Measurements from ENCODE around the gene AGPS. TPM values are rescaled to one million over a fixed set of nuclear protein-coding genes. Genes with fewer than 3 reads are reported as not detected.
A peak's percentile ranks its signal among the peaks of the same experiment; 100 is the strongest.

The AGPS gene
- total RNA-seq, 1 donor from 2014 or later = 54.3 TPM

DNA sequence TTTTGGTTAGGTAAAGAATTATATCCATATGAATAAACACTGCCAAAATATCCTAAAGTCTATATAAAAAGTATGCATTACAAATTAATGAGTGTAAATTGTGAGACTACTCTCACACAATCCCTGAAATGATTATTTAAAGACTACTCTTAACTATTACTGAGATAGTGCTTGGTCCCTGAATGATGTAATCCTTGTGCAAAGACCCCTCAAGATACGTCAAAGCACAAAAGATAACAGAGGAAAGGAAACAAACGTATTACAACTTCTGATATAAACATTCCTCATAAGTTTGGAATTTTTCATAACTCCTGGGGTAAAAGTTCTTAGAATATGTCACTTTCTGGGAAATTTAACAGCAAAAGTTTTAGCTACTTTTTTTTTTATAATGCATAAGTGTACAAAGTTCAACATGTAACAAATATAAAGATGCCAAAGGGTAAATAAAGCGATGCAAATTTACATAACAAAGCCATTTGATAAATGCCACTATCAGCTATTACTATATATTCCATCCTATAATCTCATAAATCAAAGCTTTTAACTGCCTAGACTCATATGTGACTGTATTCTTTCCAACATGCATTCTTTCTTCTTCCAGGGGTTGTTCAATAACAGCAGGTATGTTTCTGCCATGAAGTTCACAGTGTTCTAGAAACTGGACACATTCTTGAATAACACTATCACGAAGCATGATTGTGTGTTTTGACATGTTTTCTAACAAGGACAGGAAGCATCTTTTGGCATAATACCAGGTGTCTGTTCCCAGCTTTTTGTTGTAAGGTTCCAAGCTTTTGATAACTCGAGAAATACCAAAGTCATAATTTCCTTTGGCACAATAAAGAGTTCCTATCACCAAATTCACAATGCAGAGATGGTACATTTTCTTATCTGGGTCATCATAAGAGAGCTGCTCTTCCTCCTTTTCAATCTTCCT, 158.0 kb downstream of the AGPS start:
- DNase-seq (ENCODE audit: low read depth, low spot score) = peak; percentile 35

DNA sequence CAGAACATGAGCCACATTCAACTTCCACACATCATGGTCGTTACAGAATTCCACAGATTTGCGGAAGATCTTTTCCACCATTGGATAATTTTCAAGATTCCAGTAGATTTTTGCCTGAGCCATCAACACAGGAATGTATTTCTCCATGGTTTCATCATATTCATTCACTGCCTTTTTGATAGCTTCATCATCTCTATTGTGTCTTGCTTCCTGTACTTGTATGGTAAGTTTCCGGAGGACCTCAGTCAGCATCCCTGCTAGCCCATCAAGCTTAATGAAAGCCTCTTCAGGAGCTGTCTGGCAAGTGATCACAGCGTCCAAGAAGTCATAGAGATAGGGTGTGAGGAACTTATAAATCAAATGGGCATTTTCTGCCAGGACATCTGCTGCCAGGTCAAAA, 158.8 kb downstream of the AGPS start:
- peak; percentile 60 for DNase-seq (ENCODE audit: low read depth, low spot score)

DNA sequence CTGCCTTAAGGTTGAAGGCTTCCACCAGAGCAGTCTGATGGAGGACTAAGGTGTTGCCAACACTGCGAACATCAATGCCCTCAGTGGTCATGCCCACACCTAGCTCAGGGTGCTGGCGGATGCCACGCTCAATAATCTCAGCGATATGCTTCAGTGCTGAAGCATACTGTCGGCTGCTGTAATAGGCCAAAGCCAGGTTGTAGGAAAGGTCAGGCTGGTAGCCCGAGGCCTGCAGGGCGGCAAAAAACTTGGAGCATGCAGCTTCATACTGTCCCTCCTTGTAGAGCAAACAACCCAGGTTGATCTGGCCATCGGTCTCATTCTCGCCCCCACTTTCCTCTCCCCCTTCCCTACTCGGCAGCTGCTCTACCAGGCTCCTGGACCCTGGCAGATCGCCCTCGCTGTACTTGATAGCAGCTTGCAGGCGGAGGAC, 159.4 kb downstream of the AGPS start:
- no peak for DNase-seq (ENCODE audit: low read depth, low spot score)

DNA sequence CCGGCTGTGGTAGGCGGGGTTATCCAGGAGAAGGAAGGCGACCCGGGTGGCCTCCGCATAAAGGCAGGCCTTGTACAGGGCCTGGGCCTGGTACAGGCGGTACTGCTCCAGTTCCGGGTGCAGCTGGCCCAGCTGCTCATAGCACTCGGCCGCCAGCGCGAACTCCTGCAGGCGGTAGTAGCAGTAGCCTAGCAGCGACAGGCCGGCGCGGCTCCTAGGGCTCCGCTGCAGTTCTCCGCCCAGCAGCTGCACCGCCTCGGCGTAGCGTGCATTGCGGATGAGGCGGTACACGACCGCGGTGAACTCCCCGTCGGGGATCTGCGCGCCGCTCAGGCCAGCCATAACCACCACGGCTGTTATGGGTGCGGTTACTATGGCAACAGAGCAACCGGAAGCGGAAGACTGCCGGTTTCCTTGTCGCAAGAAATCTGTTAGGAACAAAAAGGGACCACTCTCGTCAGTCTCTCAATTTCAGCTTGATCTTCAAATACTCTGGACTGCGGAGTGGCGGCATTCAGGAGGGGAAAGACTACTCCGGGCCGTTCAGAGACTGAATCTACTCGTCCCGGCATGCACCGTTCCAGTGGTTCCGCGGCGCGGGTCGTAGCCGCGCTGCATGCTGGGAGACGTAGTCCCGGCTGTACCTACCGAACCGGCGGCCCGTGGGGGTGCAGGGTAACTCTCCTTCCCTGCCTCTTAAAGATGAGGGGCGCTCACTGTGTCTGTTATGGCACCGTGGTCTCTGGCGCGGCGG, 160.0 kb downstream of the AGPS start:
- DNase-seq (ENCODE audit: low read depth, low spot score) = peak; percentile 46

DNA sequence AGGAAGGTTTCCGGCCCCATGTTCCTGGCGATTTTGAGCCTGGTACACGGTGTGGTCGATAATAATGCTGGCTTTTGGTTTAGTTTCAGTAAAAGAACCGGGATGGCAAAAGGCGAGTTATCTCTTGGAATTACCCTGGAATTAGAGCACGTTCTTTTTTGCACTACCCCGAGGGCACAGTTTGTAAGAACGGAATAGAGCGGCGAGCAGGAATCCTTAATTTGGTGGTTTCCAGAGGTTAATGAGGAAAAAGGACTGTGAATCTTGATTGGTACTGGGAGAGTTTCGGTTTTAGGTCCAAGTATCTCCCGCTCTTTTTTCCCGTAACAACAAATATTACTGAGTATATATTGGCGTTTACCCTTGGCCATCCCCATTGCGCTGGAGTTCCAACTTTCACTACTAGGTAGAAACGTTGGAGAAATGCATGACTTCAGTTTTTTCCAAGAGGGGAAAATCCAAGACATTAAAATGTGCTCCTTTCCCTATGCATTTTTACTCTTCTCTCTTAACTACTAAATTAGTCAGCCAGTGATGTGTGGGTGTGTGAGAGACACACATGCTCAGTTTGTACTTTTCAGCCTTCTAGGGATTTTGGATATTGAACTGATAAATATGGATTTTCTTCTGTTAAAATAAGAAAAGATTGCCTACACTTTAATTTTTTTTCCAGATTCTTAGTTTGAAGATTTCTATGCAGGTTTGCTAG, 160.8 kb downstream of the AGPS start:
- DNase-seq (ENCODE audit: low read depth, low spot score) = no peak

DNA sequence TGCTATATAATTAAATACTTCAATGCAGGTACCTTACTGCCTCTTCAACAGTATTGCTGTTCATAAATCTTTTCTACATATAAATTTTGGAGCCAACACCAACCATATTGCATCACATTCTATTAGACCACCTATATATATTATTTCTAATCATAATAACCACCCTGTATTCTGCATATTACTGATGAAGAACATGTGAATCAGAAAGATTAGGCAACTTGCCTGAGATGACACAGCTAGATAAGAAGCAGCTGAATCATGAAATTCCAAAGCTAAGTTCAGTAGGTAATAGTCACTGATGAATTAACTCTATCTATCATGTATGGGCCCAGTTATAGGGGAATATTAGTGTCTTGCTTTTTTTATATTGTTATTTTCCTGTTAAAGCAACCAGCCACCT, 161.8 kb downstream of the AGPS start:
- no peak for DNase-seq (ENCODE audit: low read depth, low spot score)

DNA sequence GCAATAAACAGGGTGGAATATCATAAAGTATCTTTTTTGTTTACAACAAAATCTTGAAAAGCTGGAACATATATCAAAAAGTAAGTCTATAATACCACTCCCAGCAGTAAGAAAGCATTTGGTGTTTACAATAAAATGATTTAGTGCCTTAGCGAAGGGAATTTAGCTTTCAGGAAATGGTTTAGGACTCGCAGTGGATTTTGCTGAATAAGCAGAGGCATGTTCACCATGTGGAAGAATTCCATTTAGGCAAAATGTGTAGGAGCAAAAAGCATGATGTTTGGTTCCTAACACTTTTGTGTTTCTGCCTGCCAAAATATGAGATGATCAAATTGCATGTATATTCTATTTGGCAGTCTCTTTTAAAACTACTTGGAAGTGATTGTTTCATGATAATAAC, 163.6 kb downstream of the AGPS start:
- DNase-seq (ENCODE audit: low read depth, low spot score) = no peak

DNA sequence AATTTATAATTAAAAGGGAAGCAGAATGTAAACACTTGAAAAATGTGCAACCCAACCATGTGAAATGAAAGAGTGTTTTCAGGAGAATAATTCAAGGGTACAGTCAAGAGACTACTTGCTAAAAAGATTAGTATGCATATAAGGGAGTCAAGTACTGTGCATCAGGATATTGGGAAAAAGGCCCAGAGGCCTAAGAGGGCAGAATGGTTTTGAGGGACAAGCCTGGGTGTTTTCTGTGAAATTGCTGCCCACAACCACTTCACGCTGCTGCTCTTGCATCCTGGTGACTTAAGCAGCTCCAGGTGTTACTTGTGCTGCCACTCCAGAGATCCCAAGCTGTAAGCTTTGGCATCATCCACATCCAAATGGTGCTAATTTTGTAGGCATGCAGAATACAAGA, 165.2 kb downstream of the AGPS start:
- no peak for DNase-seq (ENCODE audit: low read depth, low spot score)

DNA sequence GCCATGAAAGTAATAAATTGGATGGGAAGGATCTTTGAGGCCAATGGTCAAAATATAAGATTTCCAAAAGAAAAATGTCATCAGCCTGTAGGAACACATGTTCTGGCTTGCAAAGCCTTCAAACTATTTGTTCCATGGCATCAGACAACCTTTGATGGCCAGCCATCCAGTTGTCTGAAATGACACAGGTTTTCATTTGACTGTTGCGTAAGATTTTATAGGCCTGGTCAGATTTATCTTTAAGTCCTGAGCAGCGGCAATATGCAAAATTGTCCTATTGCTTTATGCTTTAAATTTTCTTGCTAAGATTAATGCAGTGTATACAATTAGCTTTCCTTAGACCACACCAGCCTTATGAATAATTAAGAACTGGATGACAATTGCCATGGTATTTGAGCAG, 167.1 kb downstream of the AGPS start:
- no peak for DNase-seq (ENCODE audit: low read depth, low spot score)

DNA sequence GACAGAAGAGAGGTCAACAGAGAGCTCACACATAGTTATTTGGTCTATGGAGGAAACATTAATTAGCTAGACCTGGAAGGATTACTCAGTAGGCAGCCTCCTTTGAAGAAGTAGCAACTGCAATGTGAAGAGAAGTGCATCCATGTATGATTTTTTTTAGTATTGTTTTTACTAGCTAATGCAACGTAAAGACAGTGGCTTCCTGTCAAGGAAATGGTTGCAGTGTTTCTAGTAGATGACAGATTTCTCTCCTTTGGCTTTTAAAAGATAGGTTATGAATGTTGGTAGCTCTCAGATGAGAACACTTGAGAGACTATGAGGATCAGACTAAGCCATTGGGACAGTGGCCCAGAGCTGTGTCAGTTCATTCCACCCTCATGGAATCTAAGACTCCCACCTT, 175.8 kb downstream of the AGPS start:
- no peak for DNase-seq (ENCODE audit: low read depth, low spot score)

DNA sequence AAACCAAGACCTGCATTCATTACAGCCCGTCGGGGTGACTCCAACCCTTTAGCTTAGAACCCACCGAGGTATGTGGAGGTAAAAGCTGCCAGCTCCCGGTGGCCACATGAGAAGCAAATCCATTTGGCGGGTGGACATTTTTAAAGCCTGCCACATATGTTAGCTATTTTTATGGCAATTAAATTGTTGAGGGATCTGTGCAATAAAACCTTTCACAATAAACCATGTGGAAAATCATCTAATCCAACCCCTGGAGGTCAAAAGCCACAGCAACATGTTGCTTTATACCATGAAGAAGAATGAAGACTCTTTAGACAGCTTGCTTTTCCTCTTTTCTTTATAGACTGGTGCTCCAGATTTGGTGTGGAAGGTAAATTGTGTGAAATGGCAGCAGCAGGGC, 176.3 kb downstream of the AGPS start:
- no peak for DNase-seq (ENCODE audit: low read depth, low spot score)

DNA sequence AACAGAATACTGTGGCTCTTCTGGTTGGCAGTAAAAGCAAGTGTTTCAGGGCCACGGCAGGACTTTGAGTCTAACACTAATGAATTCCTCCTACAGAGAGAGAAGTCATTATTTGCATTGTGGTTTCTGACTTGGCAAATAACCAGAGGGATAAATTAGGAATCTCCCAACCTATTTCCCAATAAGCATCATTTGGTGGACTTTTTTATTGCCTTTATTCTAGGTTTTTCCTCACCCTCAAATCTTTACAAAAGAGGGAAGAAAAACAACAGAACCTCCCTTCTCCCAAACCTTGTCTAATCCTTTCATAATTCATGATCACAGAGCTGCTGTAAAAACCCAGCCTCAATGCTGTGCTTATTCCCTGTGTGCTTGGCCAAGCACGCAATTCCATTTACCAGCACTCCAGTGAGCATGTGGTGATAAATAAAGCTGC, 179.7 kb downstream of the AGPS start:
- DNase-seq (ENCODE audit: low read depth, low spot score) = no peak

DNA sequence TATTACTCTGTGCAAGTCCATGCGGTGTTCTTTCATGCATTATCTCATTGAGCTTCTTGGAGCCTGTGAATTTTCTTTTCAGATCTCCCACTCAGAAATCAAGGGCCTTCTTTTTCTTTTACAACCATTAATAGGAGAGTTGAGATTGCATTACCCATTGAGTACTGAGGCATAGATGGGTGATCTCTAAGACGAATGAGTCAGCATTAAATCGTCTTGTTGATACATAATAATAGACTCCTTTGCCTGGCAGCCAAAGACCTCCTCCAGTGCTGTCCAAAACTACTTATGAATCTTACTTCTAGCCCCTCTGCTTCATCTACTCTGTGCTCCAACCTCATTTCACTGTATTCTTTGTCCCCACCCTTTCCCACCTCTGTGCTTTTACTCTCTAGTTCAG, 180.5 kb downstream of the AGPS start:
- DNase-seq (ENCODE audit: low read depth, low spot score) = no peak

DNA sequence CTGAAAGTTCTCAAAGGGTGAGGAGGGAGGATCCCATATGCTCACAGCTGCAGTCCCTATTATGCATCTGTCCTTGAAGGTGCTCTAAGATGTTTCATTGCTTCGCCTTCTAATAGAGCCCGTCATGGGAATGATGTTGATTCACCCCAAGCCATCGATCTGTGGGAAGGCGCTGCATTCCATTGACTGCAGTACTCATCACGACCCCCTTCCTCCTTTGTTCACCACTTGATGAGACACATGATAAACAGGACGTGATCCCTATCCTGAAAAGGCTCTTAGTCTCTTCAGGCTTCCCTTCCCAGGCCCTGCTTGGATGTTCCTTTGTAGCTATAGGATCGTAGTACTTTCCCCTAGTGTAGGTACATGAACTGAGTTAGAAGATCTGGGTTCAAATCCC, 181.8 kb downstream of the AGPS start:
- no peak for DNase-seq (ENCODE audit: low read depth, low spot score)

DNA sequence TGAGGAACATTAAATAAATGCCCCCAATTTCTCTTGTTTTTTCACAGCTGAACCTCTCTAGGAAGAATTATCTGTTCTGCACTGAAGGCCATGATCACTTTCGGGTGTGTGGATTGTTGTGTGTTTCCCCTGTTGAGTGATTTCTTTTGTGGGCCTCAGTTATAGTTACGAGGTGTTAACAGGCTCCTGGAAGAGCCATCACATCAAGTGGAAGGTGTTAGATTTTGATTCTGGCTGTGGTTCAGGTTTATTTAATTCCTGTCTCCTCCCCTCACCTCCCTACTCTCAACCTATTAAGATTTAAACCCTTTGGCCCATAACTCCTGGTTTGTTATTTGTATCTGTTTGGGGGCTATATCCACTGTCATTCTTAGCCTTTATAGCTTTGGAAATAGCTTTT, 182.8 kb downstream of the AGPS start:
- DNase-seq (ENCODE audit: low read depth, low spot score) = no peak

DNA sequence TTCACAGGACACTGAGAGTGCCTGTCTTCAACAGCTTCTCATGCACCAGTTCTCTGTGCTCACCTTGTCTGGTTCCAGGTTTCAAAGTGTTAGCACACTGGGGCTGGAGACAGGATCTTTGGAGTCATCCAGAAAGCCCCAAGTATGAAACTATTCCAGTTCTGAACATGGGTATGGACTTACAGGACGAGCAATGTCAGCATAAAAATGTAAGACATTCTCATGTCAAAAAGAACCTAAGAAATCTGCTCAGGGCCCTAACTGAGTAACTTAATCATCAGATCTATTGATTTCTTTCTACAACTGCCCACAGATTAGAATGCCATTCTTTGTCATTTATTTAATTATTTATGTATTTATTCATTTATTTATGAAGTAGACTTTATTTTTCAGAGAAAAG, 184.5 kb downstream of the AGPS start:
- no peak for DNase-seq (ENCODE audit: low read depth, low spot score)

DNA sequence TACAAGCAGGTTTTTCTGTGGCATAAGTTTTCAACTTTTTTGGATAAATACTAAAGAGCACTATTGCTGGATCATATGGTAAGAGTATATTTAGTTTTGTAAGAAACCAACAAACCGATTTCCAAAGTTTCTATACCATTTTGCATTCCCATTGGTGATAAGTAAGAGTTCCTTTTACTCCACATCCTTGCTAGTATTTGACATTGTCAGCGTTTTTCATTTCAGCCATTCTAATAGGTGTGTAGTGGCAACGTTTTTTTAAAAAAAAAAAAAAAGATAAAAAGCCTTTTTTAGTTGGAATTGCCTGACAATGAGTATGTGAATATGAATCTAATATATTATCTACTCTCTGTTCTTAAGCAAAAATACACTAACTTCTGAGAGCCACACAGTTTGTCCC, 185.9 kb downstream of the AGPS start:
- no peak for DNase-seq (ENCODE audit: low read depth, low spot score)

DNA sequence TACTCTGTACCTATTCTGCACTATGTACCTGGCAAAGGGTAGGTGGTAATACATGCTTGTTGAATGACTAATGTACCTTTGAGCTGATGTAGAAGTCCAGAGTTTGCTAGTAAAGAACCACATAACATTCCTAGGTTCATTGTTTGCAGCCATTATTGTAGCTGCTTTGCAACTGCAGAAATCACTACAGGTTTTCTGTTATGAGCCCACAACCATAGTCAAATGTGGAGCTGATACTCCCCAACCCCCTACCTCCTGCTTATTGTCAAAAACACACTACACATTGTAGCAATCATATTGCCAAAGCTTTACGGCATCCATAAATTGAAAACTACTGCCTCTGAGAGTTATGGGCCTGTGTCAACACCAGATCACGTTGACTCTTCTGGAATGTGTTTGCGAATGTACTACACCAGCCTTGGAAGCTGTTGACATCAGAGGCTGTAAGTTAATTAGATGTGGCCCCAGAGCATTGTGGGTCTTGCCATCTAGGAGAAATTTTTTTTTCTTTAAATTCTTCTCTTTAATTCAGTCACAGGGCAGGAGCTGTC, 187.0 kb downstream of the AGPS start:
- no peak for DNase-seq (ENCODE audit: low read depth, low spot score)

DNA sequence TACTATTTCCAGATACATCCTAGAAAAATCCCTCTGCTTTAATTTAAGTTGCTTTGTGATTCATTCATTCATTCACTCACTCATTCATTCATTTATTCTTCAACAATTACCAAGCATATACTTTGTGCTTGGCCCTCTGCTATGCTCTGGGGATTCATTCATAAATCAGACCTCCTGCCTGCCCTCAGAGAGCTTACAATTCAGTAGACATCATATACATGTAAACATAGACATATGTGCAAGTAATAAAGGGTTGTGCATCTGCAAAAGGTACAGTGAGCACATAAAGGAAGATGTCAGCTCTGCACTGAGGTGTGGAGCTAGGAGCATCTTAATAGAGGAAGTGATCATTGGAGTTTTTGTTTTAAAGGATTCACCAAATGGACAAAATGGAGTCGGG, 189.4 kb downstream of the AGPS start:
- no peak for DNase-seq (ENCODE audit: low read depth, low spot score)

DNA sequence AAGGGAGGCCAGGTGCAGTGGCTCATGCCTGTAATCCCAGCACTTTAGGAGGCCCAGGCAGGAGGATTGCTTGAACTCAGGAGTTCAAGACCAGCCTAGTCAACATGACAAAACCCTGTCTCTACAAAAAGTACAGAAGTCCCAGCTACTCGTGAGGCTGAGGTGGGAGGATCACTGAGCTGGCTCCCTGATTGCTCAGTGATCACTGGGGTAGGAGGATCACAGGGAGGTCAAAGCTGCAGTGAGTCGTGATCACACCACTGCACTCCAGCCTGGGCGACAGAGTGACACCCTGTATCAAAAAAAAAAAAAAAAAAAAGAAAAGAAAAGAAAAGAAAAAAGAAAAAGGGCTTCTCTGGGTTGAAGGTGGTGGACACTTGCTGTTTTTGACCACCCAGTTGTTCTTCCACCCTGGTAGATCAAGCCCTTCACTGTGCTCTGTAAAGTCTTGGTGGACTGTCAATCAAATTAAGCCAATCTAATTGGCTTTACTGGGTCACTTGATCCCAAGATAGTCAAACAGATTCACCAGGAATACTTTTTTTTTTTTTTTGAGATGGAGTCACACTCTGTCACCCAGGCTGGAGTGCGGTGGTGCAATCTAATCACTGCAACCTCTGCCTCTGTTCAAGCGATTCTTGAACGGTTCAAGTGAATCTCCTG, 191.6 kb downstream of the AGPS start:
- no peak for DNase-seq (ENCODE audit: low read depth, low spot score)

DNA sequence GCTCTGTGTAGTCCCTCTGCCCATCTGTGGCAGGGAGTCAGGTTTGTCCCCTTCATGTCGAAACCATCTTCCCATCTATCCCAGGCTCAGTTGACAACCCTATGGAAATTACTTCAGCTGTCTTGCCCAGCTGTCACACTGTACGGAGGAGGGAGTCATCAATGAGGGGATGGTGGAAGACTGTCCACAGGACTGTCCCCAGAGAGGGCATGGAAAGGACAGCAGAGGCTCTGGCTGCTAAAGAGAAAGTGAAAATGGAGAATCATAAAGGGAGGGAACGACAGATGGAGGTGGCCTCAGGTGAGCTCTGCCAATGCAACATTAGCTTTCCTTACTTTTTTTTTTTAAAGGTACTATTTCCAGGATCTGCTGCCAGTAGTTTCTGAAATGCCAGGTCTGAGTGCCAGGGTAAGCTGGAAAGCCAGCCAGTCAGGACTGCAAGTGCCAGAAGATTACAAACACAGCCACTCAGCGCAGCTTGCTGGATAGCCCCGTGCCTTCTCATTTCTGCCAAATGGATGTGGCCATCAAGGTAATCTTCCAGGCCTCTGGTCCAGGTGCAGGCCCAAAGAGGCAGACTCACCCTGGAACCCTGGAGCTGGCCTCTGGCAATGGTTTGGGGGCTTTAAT, 192.8 kb downstream of the AGPS start:
- DNase-seq (ENCODE audit: low read depth, low spot score) = no peak

Data from pulmonary artery endothelial cell (primary cell).